ENCODE results near the gene TTC7B.

Gene TTC7B

DNA sequence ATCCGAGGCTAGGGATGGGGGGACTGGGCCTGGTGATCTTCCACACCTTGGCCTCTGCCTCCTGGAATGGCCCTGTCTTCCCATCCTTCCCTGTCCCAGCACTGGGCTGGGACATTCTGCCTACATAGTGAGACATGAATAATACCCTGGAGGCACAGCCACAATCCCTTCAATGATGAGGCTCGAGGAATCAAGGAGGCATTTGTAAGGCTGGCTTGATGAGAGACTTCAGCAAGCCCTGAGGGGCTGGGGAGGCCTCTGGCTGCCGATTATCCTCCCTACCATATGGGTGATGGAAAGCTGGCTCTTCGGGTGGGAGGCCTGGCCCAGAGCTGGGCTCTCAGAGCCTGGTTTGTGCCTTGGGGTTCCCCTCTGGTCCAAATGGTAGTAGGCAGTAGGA, 326.9 kb downstream of the TTC7B start:
- Histone ChIP-seq H3K23ac (ENCODE audit: low read length) (no peak overlapping the region), H2BK120ac (ENCODE audit: insufficient read depth, low read length, poor library complexity) (no peak overlapping the region), H3K79me1 (ENCODE audit: low read length) (no peaks in the 10 kb centered on the region), H3K18ac (ENCODE audit: low read length) (no peak overlapping the region), H3K36me3 (ENCODE audit: control insufficient read depth in 1 of 2, insufficient read depth in 2 of 2, low read length in 2 of 2) (no peaks in the 10 kb centered on the region), H3K14ac (ENCODE audit: low read length) (no peak overlapping the region), H2BK5ac (ENCODE audit: low read depth, low read length, poor library complexity) (no peak overlapping the region), H3K4me1 (ENCODE audit: control insufficient read depth in 1 of 2, insufficient read depth in 2 of 2, low read length in 2 of 2) (no peaks in the 10 kb centered on the region), H3K4me3 (ENCODE audit: low read depth, low read length) (no peak overlapping the region), H4K91ac (ENCODE audit: low read depth, low read length) (no peak overlapping the region), H2BK12ac (ENCODE audit: low read length) (no peak overlapping the region), H3K27ac (ENCODE audit: low read depth, low read length) (no peak overlapping the region), H4K12ac (ENCODE audit: low read depth, low read length) (no peak overlapping the region), H4K8ac (ENCODE audit: low read depth, low read length) (no peak overlapping the region), H3K9ac (ENCODE audit: low read length) (no peak overlapping the region), H2AK5ac (ENCODE audit: low read length) (no peak overlapping the region), H3K4me2 (ENCODE audit: low read length) (no peak overlapping the region), H3K27me3 (ENCODE audit: insufficient read depth, low read length) (no peaks in the 10 kb centered on the region), H3K79me2 (ENCODE audit: control insufficient read depth, insufficient read depth, low read length, poor library complexity) (no peaks in the 10 kb centered on the region), H3K4ac (ENCODE audit: low read depth, low read length) (no peak overlapping the region), H3K9me3 (ENCODE audit: insufficient read depth, low read depth, low read length) (no peaks in the 10 kb centered on the region), H2AFZ (ENCODE audit: insufficient read depth, low read length, poor library complexity) (no peak overlapping the region)
- no peak for DNase-seq
- WGBS (ENCODE audit: extremely low coverage, insufficient coverage, insufficient read length): no CpG with 5 or more reads among the region's 4 CpGs

DNA sequence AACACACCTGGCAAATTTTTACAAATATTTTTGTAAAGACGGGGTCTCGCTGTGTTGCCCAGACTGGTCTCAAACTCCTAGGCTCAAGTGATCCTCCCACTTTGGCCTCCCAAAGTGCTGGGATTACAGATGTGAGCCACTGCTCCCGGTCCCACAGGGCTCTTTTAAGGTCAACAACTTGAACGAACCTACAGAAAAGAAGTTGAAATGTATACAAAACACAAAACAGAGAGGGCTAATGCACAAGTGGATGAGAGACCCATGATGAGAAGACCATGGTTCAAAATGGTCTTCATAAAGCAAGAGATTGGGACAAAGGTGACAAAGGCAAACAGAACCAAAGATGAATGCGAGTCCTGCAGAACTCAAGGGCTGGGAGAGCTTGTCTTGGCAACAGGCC, 328.0 kb downstream of the TTC7B start:
- H3K4me2 ChIP-seq (ENCODE audit: low read length): no peak overlapping the region
- no peak overlapping the region for H2BK5ac ChIP-seq (ENCODE audit: low read depth, low read length, poor library complexity)
- H2BK120ac ChIP-seq (ENCODE audit: insufficient read depth, low read length, poor library complexity): no peak overlapping the region
- no peak overlapping the region for H4K8ac ChIP-seq (ENCODE audit: low read depth, low read length)
- H3K18ac ChIP-seq (ENCODE audit: low read length): no peak overlapping the region
- H3K14ac ChIP-seq (ENCODE audit: low read length): no peak overlapping the region
- H3K79me2 ChIP-seq (ENCODE audit: control insufficient read depth, insufficient read depth, low read length, poor library complexity): no peaks in the 10 kb centered on the region
- no peak overlapping the region for H3K23ac ChIP-seq (ENCODE audit: low read length)
- no peaks in the 10 kb centered on the region for H3K36me3 ChIP-seq (ENCODE audit: control insufficient read depth in 1 of 2, insufficient read depth in 2 of 2, low read length in 2 of 2)
- H3K9me3 ChIP-seq (ENCODE audit: insufficient read depth, low read depth, low read length): no peaks in the 10 kb centered on the region
- no peak overlapping the region for H4K91ac ChIP-seq (ENCODE audit: low read depth, low read length)
- DNase-seq: no peak
- H3K27ac ChIP-seq (ENCODE audit: low read depth, low read length): no peak overlapping the region
- H3K27me3 ChIP-seq (ENCODE audit: insufficient read depth, low read length): no peaks in the 10 kb centered on the region
- H2AK5ac ChIP-seq (ENCODE audit: low read length): no peak overlapping the region
- H2BK12ac ChIP-seq (ENCODE audit: low read length): no peak overlapping the region
- no peak overlapping the region for H3K4me3 ChIP-seq (ENCODE audit: low read depth, low read length)
- no CpG with 5 or more reads among the region's 5 CpGs for WGBS (ENCODE audit: extremely low coverage, insufficient coverage, insufficient read length)
- H3K79me1 ChIP-seq (ENCODE audit: low read length): no peaks in the 10 kb centered on the region
- no peak overlapping the region for H3K9ac ChIP-seq (ENCODE audit: low read length)
- no peaks in the 10 kb centered on the region for H3K4me1 ChIP-seq (ENCODE audit: control insufficient read depth in 1 of 2, insufficient read depth in 2 of 2, low read length in 2 of 2)
- H3K4ac ChIP-seq (ENCODE audit: low read depth, low read length): no peak overlapping the region
- H2AFZ ChIP-seq (ENCODE audit: insufficient read depth, low read length, poor library complexity): no peak overlapping the region
- H4K12ac ChIP-seq (ENCODE audit: low read depth, low read length): no peak overlapping the region

DNA sequence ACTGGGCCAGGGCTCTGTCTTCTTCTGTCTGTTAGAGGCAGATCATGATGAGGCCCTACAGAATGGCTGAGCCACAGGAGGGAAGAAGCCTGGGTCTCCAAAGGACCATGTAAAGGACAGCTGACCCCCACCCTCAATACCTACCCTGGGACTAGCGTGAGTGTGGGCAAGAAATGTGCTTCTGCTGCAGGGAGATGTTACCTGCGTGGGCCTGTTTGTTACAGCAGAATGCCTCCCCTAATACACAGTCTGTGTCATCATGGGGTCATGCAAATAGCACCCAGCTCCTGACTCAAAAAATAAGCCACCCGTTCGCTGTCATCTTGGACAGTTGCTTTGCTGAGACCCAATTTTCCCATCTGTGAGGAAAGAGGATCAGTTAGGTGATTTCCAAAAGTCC, 328.8 kb downstream of the TTC7B start:
- Histone ChIP-seq H3K27ac (ENCODE audit: low read depth, low read length) (no peak overlapping the region), H4K91ac (ENCODE audit: low read depth, low read length) (no peak overlapping the region), H2BK5ac (ENCODE audit: low read depth, low read length, poor library complexity) (no peak overlapping the region), H3K23ac (ENCODE audit: low read length) (no peak overlapping the region), H2BK120ac (ENCODE audit: insufficient read depth, low read length, poor library complexity) (no peak overlapping the region), H2BK12ac (ENCODE audit: low read length) (no peak overlapping the region), H3K4ac (ENCODE audit: low read depth, low read length) (no peak overlapping the region), H3K27me3 (ENCODE audit: insufficient read depth, low read length) (no peaks in the 10 kb centered on the region), H3K4me2 (ENCODE audit: low read length) (no peak overlapping the region), H3K4me3 (ENCODE audit: low read depth, low read length) (no peak overlapping the region), H3K9me3 (ENCODE audit: insufficient read depth, low read depth, low read length) (no peaks in the 10 kb centered on the region), H4K8ac (ENCODE audit: low read depth, low read length) (no peak overlapping the region), H2AFZ (ENCODE audit: insufficient read depth, low read length, poor library complexity) (no peak overlapping the region), H3K9ac (ENCODE audit: low read length) (no peak overlapping the region), H3K36me3 (ENCODE audit: control insufficient read depth in 1 of 2, insufficient read depth in 2 of 2, low read length in 2 of 2) (no peaks in the 10 kb centered on the region), H3K14ac (ENCODE audit: low read length) (no peak overlapping the region), H2AK5ac (ENCODE audit: low read length) (no peak overlapping the region), H3K4me1 (ENCODE audit: control insufficient read depth in 1 of 2, insufficient read depth in 2 of 2, low read length in 2 of 2) (no peaks in the 10 kb centered on the region), H3K18ac (ENCODE audit: low read length) (no peak overlapping the region), H3K79me1 (ENCODE audit: low read length) (no peaks in the 10 kb centered on the region), H4K12ac (ENCODE audit: low read depth, low read length) (no peak overlapping the region), H3K79me2 (ENCODE audit: control insufficient read depth, insufficient read depth, low read length, poor library complexity) (no peaks in the 10 kb centered on the region)
- DNase-seq: no peak
- no CpG with 5 or more reads among the region's 4 CpGs for WGBS (ENCODE audit: extremely low coverage, insufficient coverage, insufficient read length)

DNA sequence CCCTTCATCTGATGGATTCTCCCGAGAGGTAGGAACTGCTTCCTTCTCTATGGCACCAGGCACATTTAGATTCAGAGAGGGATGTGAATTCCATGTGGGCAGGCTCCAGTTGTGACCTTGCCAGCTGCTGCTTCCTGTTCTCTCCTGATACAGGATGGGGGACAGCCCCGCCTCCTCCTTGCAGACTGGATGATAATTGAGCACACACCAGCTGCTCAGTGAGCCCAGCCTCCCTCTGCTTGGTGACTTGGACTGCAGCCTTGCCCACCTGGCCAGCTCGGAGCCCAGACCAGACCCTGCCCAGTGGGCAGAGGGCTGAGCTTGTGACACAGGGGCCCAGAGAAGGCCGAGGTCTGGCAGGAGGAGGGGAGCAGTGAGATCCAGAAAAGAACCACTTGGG, 329.2 kb downstream of the TTC7B start:
- Histone ChIP-seq H3K27ac (ENCODE audit: low read depth, low read length) (no peak overlapping the region), H3K4me1 (ENCODE audit: control insufficient read depth in 1 of 2, insufficient read depth in 2 of 2, low read length in 2 of 2) (no peaks in the 10 kb centered on the region), H2AK5ac (ENCODE audit: low read length) (no peak overlapping the region), H4K12ac (ENCODE audit: low read depth, low read length) (no peak overlapping the region), H3K18ac (ENCODE audit: low read length) (no peak overlapping the region), H4K8ac (ENCODE audit: low read depth, low read length) (no peak overlapping the region), H2AFZ (ENCODE audit: insufficient read depth, low read length, poor library complexity) (no peak overlapping the region), H3K4me2 (ENCODE audit: low read length) (no peak overlapping the region), H2BK120ac (ENCODE audit: insufficient read depth, low read length, poor library complexity) (no peak overlapping the region), H2BK5ac (ENCODE audit: low read depth, low read length, poor library complexity) (no peak overlapping the region), H3K36me3 (ENCODE audit: control insufficient read depth in 1 of 2, insufficient read depth in 2 of 2, low read length in 2 of 2) (no peaks in the 10 kb centered on the region), H3K79me2 (ENCODE audit: control insufficient read depth, insufficient read depth, low read length, poor library complexity) (no peaks in the 10 kb centered on the region), H2BK12ac (ENCODE audit: low read length) (no peak overlapping the region), H3K4ac (ENCODE audit: low read depth, low read length) (no peak overlapping the region), H3K9ac (ENCODE audit: low read length) (no peak overlapping the region), H3K79me1 (ENCODE audit: low read length) (no peaks in the 10 kb centered on the region), H3K4me3 (ENCODE audit: low read depth, low read length) (no peak overlapping the region), H3K14ac (ENCODE audit: low read length) (no peak overlapping the region), H3K9me3 (ENCODE audit: insufficient read depth, low read depth, low read length) (no peaks in the 10 kb centered on the region), H4K91ac (ENCODE audit: low read depth, low read length) (no peak overlapping the region), H3K23ac (ENCODE audit: low read length) (no peak overlapping the region), H3K27me3 (ENCODE audit: insufficient read depth, low read length) (no peaks in the 10 kb centered on the region)
- WGBS (ENCODE audit: extremely low coverage, insufficient coverage, insufficient read length): no CpG with 5 or more reads among the region's 4 CpGs
- no peak for DNase-seq

Data from trophoblast cell (in vitro differentiated cells and primary cell).